Type B pancreatic cell (in vitro differentiated cells): ENCODE data around the gene RDH12. TPM values are rescaled to one million over a fixed set of nuclear protein-coding genes. Genes with fewer than 3 reads are reported as not detected.

Experiments used
- DNase-seq: peaks from one replicate; pipeline ENCODE4 v3.0.0; 2021; ENCODE audit warnings: mixed read lengths; ENCODE audit not compliant: unreplicated experiment; ENCODE audit errors: extremely low spot score
- H3K27ac Mint-ChIP-seq: 2 replicates; pipeline ENCODE4 v1.8.0; 2021; ENCODE audit warnings: mild to moderate bottlenecking, mixed read lengths
- H3K27me3 Mint-ChIP-seq: 2 replicates; pipeline ENCODE4 v1.8.0; 2021; ENCODE audit warnings: mixed read lengths
- H3K36me3 Mint-ChIP-seq: 2 replicates; pipeline ENCODE4 v1.8.0; 2021; ENCODE audit warnings: mixed read lengths
- H3K4me1 Mint-ChIP-seq: one replicate; pipeline ENCODE4 v1.8.0; 2021; ENCODE audit warnings: mixed read lengths; ENCODE audit not compliant: unreplicated experiment
- H3K4me3 Mint-ChIP-seq: 2 replicates; pipeline ENCODE4 v1.8.0; 2021; ENCODE audit warnings: mild to moderate bottlenecking, mixed read lengths
- H3K9me3 Mint-ChIP-seq: 2 replicates; pipeline ENCODE4 v1.8.0; 2021; ENCODE audit warnings: mixed read lengths
- total RNA-seq: library from RNA; stranded (reverse); gene quantifications from 2 replicates; pipeline ENCODE4 v1.2.1, GENCODE V29; 2021; ENCODE audit warnings: low replicate concordance
- TF ChIP-seq, protein P1 (sequence below): fragments of 200-600 bp; sonication (generic); conservative IDR thresholded peaks from 2 replicates; pipeline ENCODE4 v1.5.0; 2021; ENCODE audit warnings: antibody characterized with exemption, mild to moderate bottlenecking

RDH12 gene
- total RNA-seq, 1 donor from 2014 or later, result 2.6 TPM

DNA sequence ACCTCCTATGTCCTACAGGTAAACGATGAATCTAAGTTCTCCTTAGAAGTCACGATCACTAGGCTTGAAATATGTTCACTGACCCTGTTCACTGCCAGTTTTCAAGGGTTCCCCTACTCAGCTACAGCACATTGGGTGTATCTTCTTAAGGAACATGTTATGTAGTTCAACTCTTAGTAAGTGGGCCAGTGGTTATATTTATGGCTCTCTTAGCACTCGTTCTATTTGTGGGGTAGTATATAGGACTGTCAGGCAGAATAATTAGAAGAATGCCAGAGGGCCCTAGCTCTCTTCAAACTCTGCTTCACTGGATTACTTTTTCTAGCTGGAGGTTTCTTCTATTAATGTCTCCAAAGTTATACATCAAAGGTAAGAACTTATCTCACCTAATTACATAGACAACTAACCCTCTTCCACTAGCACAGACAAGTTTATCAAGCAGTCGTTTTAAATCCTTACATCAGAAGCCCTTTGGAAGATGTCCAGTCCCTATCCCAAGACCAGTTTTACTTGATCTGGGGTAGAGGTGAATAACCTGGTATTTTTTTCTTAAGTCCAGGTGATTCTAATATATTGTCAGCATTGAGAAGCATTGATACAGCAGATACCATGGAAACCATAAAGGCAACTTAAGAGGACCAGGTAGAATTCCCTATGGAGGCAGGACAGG lies 75.1 kb downstream of the RDH12 start:
- Mint-ChIP-seq H3K4me3 (no peak overlapping the region), H3K9me3 (no peaks in the 10 kb centered on the region), H3K27ac (no peak overlapping the region), H3K4me1 (no peaks in the 10 kb centered on the region), H3K27me3 (no peaks in the 10 kb centered on the region), H3K36me3 (peaks cover 25% of the 10 kb centered on the region)
- no peak for DNase-seq
- TF ChIP-seq, protein P1, sequence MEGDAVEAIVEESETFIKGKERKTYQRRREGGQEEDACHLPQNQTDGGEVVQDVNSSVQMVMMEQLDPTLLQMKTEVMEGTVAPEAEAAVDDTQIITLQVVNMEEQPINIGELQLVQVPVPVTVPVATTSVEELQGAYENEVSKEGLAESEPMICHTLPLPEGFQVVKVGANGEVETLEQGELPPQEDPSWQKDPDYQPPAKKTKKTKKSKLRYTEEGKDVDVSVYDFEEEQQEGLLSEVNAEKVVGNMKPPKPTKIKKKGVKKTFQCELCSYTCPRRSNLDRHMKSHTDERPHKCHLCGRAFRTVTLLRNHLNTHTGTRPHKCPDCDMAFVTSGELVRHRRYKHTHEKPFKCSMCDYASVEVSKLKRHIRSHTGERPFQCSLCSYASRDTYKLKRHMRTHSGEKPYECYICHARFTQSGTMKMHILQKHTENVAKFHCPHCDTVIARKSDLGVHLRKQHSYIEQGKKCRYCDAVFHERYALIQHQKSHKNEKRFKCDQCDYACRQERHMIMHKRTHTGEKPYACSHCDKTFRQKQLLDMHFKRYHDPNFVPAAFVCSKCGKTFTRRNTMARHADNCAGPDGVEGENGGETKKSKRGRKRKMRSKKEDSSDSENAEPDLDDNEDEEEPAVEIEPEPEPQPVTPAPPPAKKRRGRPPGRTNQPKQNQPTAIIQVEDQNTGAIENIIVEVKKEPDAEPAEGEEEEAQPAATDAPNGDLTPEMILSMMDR, result no peak

DNA sequence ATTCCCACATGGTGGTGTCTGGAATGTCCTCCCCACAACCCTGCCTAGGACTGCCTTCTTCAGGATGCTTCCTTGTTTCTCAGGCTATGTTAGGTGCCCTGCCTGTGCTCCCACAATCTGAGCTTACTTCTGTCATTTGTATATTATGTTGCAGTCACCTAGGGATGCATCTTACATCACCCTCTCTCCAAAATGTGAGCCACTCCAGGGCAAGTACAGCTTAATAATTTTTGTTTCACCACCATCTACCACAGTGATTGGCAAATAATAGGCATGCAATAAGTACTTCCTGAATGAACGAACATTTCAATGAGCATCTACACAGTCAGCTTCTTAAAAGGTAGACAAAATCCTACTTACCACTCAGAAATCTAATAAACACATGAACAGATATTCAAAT lies 77.1 kb downstream of the RDH12 start:
- Mint-ChIP-seq H3K9me3 (no peaks in the 10 kb centered on the region), H3K27ac (no peak overlapping the region), H3K4me3 (no peak overlapping the region), H3K4me1 (no peaks in the 10 kb centered on the region), H3K36me3 (peaks cover 27% of the 10 kb centered on the region), H3K27me3 (no peaks in the 10 kb centered on the region)
- TF ChIP-seq, protein P1, result no peak
- no peak for DNase-seq

DNA sequence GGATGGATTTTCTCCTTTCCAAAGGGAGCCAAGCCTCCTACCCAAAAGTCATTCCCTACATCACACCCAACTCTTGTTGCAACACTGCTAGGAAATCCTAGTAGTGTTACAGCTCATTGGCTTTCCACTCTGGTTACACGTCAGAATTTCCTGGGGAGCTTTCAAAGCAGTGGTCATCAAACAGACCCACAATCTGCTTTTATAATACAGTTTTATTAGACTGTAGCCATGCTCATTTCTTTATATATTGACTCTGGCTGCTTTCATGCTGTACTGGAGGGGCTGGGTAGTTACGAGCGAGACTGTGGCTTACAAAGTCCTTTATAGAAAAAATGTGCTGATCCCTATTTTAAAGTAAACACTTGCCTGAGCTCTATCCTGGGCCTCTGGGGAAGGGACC lies 80.4 kb downstream of the RDH12 start:
- Mint-ChIP-seq H3K36me3 (peaks cover 29% of the 10 kb centered on the region), H3K4me3 (no peak overlapping the region)

More for the DNA sequence above, 80.4 kb downstream of the RDH12 start:
- H3K27ac Mint-ChIP-seq, result no peak overlapping the region
- H3K9me3 Mint-ChIP-seq, result no peaks in the 10 kb centered on the region
- no peak for DNase-seq
- H3K4me1 Mint-ChIP-seq, result no peaks in the 10 kb centered on the region
- no peaks in the 10 kb centered on the region for H3K27me3 Mint-ChIP-seq
- TF ChIP-seq, protein P1, result no peak

Other genes with a start within 250 kb of the RDH12 start
- gene TMEM229B, start 213.2 kb upstream of the RDH12 start, total RNA-seq, result 2.1 and 2.7 TPM in 2 replicates
- 25.3 and 40.0 TPM in 2 replicates for gene PLEKHH1, start 168.6 kb upstream of the RDH12 start, total RNA-seq
- gene PIGH, start 101.6 kb upstream of the RDH12 start, total RNA-seq, result 19.0 and 20.3 TPM in 2 replicates
- 11.5 and 18.2 TPM in 2 replicates for gene ARG2, start 82.0 kb upstream of the RDH12 start, total RNA-seq
- gene VTI1B, start 27.3 kb upstream of the RDH12 start, total RNA-seq, result 92.0 and 93.3 TPM in 2 replicates
- 63.8 and 66.5 TPM in 2 replicates for gene RDH11, start 6.1 kb upstream of the RDH12 start, total RNA-seq
- 33.8 and 36.6 TPM in 2 replicates for gene ZFYVE26, start 114.7 kb downstream of the RDH12 start, total RNA-seq
- 23.6 and 27.3 TPM in 2 replicates for gene RAD51B, start 117.9 kb downstream of the RDH12 start, total RNA-seq